HepG2 (cell line): ENCODE data around the gene HPD. TPM values are rescaled to one million over a fixed set of nuclear protein-coding genes. Genes with fewer than 3 reads are reported as not detected.

Source experiments
- AKAP8 ChIP-seq: sonication (generic); formaldehyde crosslinking; IDR thresholded peaks from 2 replicates; pipeline ENCODE4 v1.5.1; 2020; ENCODE audit warnings: mild to moderate bottlenecking, missing genetic modification reagents
- ARHGAP35 ChIP-seq: sonication (generic); formaldehyde crosslinking; IDR thresholded peaks from 2 replicates; pipeline ENCODE4 v1.9.0; 2022; ENCODE audit warnings: mild to moderate bottlenecking, inconsistent platforms, moderate library complexity, missing genetic modification reagents, borderline replicate concordance
- FOXP1 ChIP-seq, 2 experiments: fragments of 450-650 bp in 1 of 2; IDR thresholded peaks; 2 replicates each; pipeline ENCODE4 v1.6.1; 2017 to 2018; ENCODE audit warnings: antibody characterized with exemption in 1 of 2
- GLI4 ChIP-seq: sonication (generic); formaldehyde crosslinking; IDR thresholded peaks from 2 replicates; pipeline ENCODE4 v1.5.1; 2020; ENCODE audit warnings: missing genetic modification reagents, mild to moderate bottlenecking, moderate library complexity, borderline replicate concordance
- HDAC2 ChIP-seq: sonication (generic); formaldehyde crosslinking; IDR thresholded peaks from 2 replicates; pipeline ENCODE4 v1.4.0; 2020; ENCODE audit warnings: missing genetic modification reagents
- NAIF1 ChIP-seq: sonication (generic); formaldehyde crosslinking; IDR thresholded peaks from 2 replicates; pipeline ENCODE4 v1.5.0; 2020; ENCODE audit warnings: mild to moderate bottlenecking, missing genetic modification reagents, borderline replicate concordance
- RAD21 ChIP-seq: fragments of 450-650 bp; formaldehyde crosslinking; IDR thresholded peaks from 2 replicates; pipeline ENCODE4 v1.5.0; 2020; ENCODE audit warnings: mild to moderate bottlenecking
- RARA ChIP-seq: IDR thresholded peaks from 2 replicates; pipeline ENCODE4 v1.6.1; 2016; ENCODE audit warnings: missing genetic modification reagents, missing compliant biosample characterization
- REXO4 ChIP-seq: sonication (generic); formaldehyde crosslinking; IDR thresholded peaks from 2 replicates; pipeline ENCODE4 v1.8.0; 2022; ENCODE audit warnings: missing genetic modification reagents, mild to moderate bottlenecking, borderline replicate concordance
- SOX6 ChIP-seq, 2 experiments: fragments of 450-650 bp in 1 of 2; sonication (generic) in 1 of 2; formaldehyde crosslinking in 1 of 2; IDR thresholded peaks; 2 replicates each; pipeline versions ENCODE4 v1.4.0 to v1.6.1; 2017 to 2020; ENCODE audit warnings: antibody characterized with exemption in 1 of 2, mild to moderate bottlenecking in 1 of 2, missing genetic modification reagents in 1 of 2
- SP4 ChIP-seq: sonication (generic); formaldehyde crosslinking; IDR thresholded peaks from 2 replicates; pipeline ENCODE4 v1.8.1; 2023; ENCODE audit warnings: mild to moderate bottlenecking, missing genetic modification reagents
- ZNF264 ChIP-seq: sonication (generic); formaldehyde crosslinking; IDR thresholded peaks from 2 replicates; pipeline ENCODE4 v1.4.0; 2020; ENCODE audit warnings: missing genetic modification reagents
- ZNF274 ChIP-seq: sonication (generic); formaldehyde crosslinking; IDR thresholded peaks from 2 replicates; pipeline ENCODE4 v1.5.1; 2020; ENCODE audit warnings: mild to moderate bottlenecking, missing genetic modification reagents
- ZNF350 ChIP-seq: sonication (generic); formaldehyde crosslinking; IDR thresholded peaks from 2 replicates; pipeline ENCODE4 v1.4.0; 2020; ENCODE audit warnings: mild to moderate bottlenecking, low read depth, missing genetic modification reagents, borderline replicate concordance
- ZNF7 ChIP-seq: IDR thresholded peaks from 2 replicates; pipeline ENCODE4 v1.6.1; 2016; ENCODE audit warnings: missing biosample characterization, missing genetic modification reagents
- ZNF747 ChIP-seq: sonication (generic); formaldehyde crosslinking; IDR thresholded peaks from 2 replicates; pipeline ENCODE4 v1.8.1; 2023; ENCODE audit warnings: missing genetic modification reagents, mild to moderate bottlenecking, borderline replicate concordance
- ZSCAN25 ChIP-seq: sonication (generic); formaldehyde crosslinking; IDR thresholded peaks from 2 replicates; pipeline ENCODE4 v1.8.0; 2022; ENCODE audit warnings: mild to moderate bottlenecking, missing genetic modification reagents
- polyA plus RNA-seq, 8 experiments: library from polyadenylated mRNA; depleted of rRNA in 3 of 8; stranded (reverse) in 7 of 8; unstranded in 1 of 8; fragments of >200 nt; fragmentation: Illumina TruSeq in 4 of 8; extraction: Trizol in 4 of 8; gene quantifications; 2 replicates each; pipeline versions ENCODE4 v1.2.1 to v1.2.3, GENCODE V29; 2011 to 2016; ENCODE audit warnings: low read depth in 4 of 8, missing spikeins in 1 of 8, mixed read lengths in 1 of 8; ENCODE audit not compliant: insufficient read depth in 1 of 8
- total RNA-seq, 5 experiments: library from RNA; depleted of rRNA; stranded (reverse); fragments of >200 nt; fragmentation: Illumina TruSeq; extraction: Trizol; gene quantifications; 2 replicates each; pipeline ENCODE4 v1.2.3, GENCODE V29; 2016; ENCODE audit warnings: low read depth in 1 of 5
- TF ChIP-seq, protein P1 (sequence below): IDR thresholded peaks from 2 replicates; pipeline ENCODE4 v1.6.1; 2016; ENCODE audit warnings: missing compliant biosample characterization, missing genetic modification reagents, borderline replicate concordance
- TF ChIP-seq, protein P2 (sequence below): sonication (generic); formaldehyde crosslinking; IDR thresholded peaks from 2 replicates; pipeline ENCODE4 v1.4.0; 2020; ENCODE audit warnings: mild to moderate bottlenecking, missing genetic modification reagents
- TF ChIP-seq, protein P3 (sequence below): sonication (generic); formaldehyde crosslinking; IDR thresholded peaks from 2 replicates; pipeline ENCODE4 v1.4.0; 2020; ENCODE audit warnings: mild to moderate bottlenecking, low read depth, missing genetic modification reagents
- TF ChIP-seq, protein P4 (sequence below): sonication (generic); formaldehyde crosslinking; IDR thresholded peaks from 2 replicates; pipeline ENCODE4 v1.8.1; 2023; ENCODE audit warnings: missing genetic modification reagents, mild to moderate bottlenecking, borderline replicate concordance
- TF ChIP-seq, protein P5 (sequence below), 2 experiments: sonication (generic) in 1 of 2; formaldehyde crosslinking in 1 of 2; IDR thresholded peaks; 2 replicates each; pipeline versions ENCODE4 v1.4.0 to v1.6.1; 2016 to 2020; ENCODE audit warnings: borderline replicate concordance in 1 of 2, low read depth in 1 of 2, mild to moderate bottlenecking in 1 of 2, missing genetic modification reagents in 1 of 2

Gene HPD
- total and polyA plus RNA-seq, 2 of the 13 experiments (the other 11 are each of a cell fraction or from before 2014, with no cell fraction given), result 120 to 195 TPM

DNA sequence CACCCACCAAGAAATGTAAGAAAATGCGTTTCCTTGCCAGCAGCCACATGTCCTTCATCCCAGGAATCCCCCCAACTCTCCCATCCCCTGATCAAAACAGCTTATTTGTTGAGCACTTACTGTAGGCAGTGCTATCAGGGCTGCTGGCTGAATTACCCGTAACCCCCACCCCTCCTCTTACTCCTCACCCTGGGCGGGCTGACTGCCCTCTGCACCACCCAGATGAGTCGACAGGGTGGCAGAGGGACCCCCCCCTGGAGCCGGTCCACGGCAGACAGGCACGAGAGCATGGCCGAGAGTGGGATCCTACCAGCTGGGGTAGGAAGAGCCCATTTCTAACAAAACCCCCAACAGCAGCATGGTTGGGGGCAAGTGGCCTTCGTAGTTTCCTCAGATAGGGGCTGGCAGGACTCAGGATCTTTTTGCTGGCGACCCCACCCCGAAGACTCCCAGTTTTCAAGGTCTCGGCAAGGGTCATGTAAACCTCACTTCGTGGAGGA is 64.1 kb downstream of the HPD start (continued):
- TF ChIP-seq, protein P1, sequence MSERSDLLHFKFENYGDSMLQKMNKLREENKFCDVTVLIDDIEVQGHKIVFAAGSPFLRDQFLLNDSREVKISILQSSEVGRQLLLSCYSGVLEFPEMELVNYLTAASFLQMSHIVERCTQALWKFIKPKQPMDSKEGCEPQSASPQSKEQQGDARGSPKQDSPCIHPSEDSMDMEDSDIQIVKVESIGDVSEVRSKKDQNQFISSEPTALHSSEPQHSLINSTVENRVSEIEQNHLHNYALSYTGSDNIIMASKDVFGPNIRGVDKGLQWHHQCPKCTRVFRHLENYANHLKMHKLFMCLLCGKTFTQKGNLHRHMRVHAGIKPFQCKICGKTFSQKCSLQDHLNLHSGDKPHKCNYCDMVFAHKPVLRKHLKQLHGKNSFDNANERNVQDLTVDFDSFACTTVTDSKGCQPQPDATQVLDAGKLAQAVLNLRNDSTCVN (CRISPR knock-in tag), result no peak
- TF ChIP-seq ZNF350 (CRISPR knock-in tag) (no peak), ZNF264 (no peak), RARA (CRISPR knock-in tag) (no peak), AKAP8 (CRISPR knock-in tag) (peak; percentile 87), NAIF1 (CRISPR knock-in tag) (no peak; the same call in 1 of the 2 replicates), FOXP1 (IDR thresholded peaks at IDR 0.05) (no peak), FOXP1 (CRISPR knock-in tag; IDR thresholded peaks at IDR 0.05) (no peak), ZNF274 (CRISPR knock-in tag) (no peak), ARHGAP35 (CRISPR knock-in tag) (no peak), HDAC2 (no peak), ZNF7 (CRISPR knock-in tag) (0 out of 2 replicates have a peak, but pooled peaks have one; percentile 4), SP4 (peak; percentile 6; the same call in 1 of the 2 replicates), ZNF747 (CRISPR knock-in tag) (no peak), RAD21 (no peak), ZSCAN25 (CRISPR knock-in tag) (no peak), SOX6 (IDR thresholded peaks at IDR 0.05) (no peak), SOX6 (CRISPR knock-in tag; IDR thresholded peaks at IDR 0.05) (0 out of 2 replicates have a peak, but pooled peaks have one; percentile 6), GLI4 (CRISPR knock-in tag) (no peak), REXO4 (CRISPR knock-in tag) (no peak)
- TF ChIP-seq, protein P2, sequence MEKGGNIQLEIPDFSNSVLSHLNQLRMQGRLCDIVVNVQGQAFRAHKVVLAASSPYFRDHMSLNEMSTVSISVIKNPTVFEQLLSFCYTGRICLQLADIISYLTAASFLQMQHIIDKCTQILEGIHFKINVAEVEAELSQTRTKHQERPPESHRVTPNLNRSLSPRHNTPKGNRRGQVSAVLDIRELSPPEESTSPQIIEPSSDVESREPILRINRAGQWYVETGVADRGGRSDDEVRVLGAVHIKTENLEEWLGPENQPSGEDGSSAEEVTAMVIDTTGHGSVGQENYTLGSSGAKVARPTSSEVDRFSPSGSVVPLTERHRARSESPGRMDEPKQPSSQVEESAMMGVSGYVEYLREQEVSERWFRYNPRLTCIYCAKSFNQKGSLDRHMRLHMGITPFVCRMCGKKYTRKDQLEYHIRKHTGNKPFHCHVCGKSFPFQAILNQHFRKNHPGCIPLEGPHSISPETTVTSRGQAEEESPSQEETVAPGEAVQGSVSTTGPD (CRISPR knock-in tag), result no peak
- TF ChIP-seq, protein P3, sequence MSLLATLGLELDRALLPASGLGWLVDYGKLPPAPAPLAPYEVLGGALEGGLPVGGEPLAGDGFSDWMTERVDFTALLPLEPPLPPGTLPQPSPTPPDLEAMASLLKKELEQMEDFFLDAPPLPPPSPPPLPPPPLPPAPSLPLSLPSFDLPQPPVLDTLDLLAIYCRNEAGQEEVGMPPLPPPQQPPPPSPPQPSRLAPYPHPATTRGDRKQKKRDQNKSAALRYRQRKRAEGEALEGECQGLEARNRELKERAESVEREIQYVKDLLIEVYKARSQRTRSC (CRISPR knock-in tag), result 0 out of 2 replicates have a peak, but pooled peaks have one; percentile 22
- TF ChIP-seq, protein P4, sequence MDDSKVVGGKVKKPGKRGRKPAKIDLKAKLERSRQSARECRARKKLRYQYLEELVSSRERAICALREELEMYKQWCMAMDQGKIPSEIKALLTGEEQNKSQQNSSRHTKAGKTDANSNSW (CRISPR knock-in tag), result no peak
- TF ChIP-seq, protein P5, sequence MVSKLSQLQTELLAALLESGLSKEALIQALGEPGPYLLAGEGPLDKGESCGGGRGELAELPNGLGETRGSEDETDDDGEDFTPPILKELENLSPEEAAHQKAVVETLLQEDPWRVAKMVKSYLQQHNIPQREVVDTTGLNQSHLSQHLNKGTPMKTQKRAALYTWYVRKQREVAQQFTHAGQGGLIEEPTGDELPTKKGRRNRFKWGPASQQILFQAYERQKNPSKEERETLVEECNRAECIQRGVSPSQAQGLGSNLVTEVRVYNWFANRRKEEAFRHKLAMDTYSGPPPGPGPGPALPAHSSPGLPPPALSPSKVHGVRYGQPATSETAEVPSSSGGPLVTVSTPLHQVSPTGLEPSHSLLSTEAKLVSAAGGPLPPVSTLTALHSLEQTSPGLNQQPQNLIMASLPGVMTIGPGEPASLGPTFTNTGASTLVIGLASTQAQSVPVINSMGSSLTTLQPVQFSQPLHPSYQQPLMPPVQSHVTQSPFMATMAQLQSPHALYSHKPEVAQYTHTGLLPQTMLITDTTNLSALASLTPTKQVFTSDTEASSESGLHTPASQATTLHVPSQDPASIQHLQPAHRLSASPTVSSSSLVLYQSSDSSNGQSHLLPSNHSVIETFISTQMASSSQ (IDR thresholded peaks at IDR 0.05; ENCODE audit: low read depth), result no peak
- TF ChIP-seq, protein P5 (CRISPR knock-in tag; IDR thresholded peaks at IDR 0.05; ENCODE audit: borderline replicate concordance), result no peak; the same call in 1 of the 2 replicates
